Measurements from ENCODE around the gene KDM5D. TPM values are rescaled to one million over a fixed set of nuclear protein-coding genes. Genes with fewer than 3 reads are reported as not detected.

Gene KDM5D
- total RNA-seq, 1 experiment from 2014 or later: not detected

DNA sequence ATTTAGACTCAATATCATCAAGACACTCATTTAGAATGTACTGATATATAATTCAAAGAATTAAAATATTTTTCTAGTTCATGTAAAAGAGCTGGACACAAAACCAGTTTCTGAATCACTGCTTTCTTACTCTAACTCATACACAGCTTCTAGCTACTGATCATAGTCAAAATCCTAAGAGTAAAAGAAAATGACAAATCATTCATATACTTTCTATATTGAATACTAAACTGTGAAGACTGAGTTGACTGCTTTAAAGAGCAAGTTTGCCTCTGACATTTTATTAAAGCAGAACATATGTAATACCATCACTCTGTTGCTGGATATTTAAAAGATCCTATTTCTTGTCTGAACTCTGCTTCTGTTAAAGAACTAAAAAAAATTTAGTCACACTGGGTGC is 2.4 kb downstream of the KDM5D start:
- Histone ChIP-seq H3K36me3 (ENCODE audit: control insufficient read depth, insufficient read depth, low read length) (no peaks in the 10 kb centered on the region), H3K4me1 (no peaks in the 10 kb centered on the region), H3K27me3 (replicated peaks; ENCODE audit: control insufficient read depth, insufficient read depth, low read length) (no peaks in the 10 kb centered on the region), H3K9me3 (no peaks in the 10 kb centered on the region), H3K4me3 (ENCODE audit: low read depth, low read length) (no peak overlapping the region)
- POLR2A ChIA-PET: no interaction called here
- TF ChIP-seq, protein P1, sequence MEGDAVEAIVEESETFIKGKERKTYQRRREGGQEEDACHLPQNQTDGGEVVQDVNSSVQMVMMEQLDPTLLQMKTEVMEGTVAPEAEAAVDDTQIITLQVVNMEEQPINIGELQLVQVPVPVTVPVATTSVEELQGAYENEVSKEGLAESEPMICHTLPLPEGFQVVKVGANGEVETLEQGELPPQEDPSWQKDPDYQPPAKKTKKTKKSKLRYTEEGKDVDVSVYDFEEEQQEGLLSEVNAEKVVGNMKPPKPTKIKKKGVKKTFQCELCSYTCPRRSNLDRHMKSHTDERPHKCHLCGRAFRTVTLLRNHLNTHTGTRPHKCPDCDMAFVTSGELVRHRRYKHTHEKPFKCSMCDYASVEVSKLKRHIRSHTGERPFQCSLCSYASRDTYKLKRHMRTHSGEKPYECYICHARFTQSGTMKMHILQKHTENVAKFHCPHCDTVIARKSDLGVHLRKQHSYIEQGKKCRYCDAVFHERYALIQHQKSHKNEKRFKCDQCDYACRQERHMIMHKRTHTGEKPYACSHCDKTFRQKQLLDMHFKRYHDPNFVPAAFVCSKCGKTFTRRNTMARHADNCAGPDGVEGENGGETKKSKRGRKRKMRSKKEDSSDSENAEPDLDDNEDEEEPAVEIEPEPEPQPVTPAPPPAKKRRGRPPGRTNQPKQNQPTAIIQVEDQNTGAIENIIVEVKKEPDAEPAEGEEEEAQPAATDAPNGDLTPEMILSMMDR (IDR thresholded peaks at IDR 0.05; ENCODE audit: insufficient read depth in 1 of 2, low read depth in 1 of 2, low read length in 1 of 2, severe bottlenecking in 1 of 2, unreplicated experiment in 1 of 2): no peak
- CTCF ChIA-PET: no interaction called here
- Mint-ChIP-seq H3K9me3 (ENCODE audit: unreplicated experiment) (no peaks in the 10 kb centered on the region), H3K27me3 (ENCODE audit: insufficient read depth, unreplicated experiment) (no peaks in the 10 kb centered on the region), H3K27ac (ENCODE audit: unreplicated experiment) (no peak overlapping the region), H3K36me3 (ENCODE audit: insufficient read depth, unreplicated experiment) (no peaks in the 10 kb centered on the region), H3K4me1 (ENCODE audit: low read depth, unreplicated experiment) (no peaks in the 10 kb centered on the region), H3K4me3 (ENCODE audit: unreplicated experiment) (no peak overlapping the region)
- BruUV-seq (replicated peaks): no TSS peak
- no peak for DNase-seq
- intact Hi-C loops (cut with micrococcal nuclease; ENCODE audit: unreplicated experiment): no loop called here

DNA sequence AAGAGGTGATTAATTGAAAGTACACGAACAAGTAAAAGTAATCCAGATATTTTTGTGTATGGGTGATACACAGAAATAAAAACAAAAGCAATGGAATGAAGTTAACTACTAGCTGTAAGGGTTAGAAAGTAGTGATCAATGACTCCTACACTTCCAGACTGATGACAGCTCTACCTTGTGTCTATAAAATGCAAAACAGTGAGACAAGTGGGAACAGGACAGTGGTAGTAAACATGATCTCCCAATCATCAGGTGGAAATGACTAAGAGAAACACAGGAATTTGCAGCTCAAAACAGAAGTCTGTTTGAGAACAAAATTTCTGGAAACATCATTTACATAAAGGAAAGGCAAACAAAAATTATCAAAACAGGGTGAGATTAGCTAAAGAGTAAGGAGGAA is 10.1 kb downstream of the KDM5D start:
- H3K36me3 ChIP-seq (ENCODE audit: control insufficient read depth, insufficient read depth, low read length): no peaks in the 10 kb centered on the region
- H3K4me3 Mint-ChIP-seq (ENCODE audit: unreplicated experiment): no peak overlapping the region
- no peak for DNase-seq
- H3K27me3 Mint-ChIP-seq (ENCODE audit: insufficient read depth, unreplicated experiment): no peaks in the 10 kb centered on the region
- intact Hi-C loops (cut with micrococcal nuclease; ENCODE audit: unreplicated experiment): no loop called here
- no peaks in the 10 kb centered on the region for H3K4me1 Mint-ChIP-seq (ENCODE audit: low read depth, unreplicated experiment)
- H3K9me3 Mint-ChIP-seq (ENCODE audit: unreplicated experiment): no peaks in the 10 kb centered on the region
- H3K27me3 ChIP-seq (replicated peaks; ENCODE audit: control insufficient read depth, insufficient read depth, low read length): no peaks in the 10 kb centered on the region
- TF ChIP-seq, protein P1 (IDR thresholded peaks at IDR 0.05; ENCODE audit: insufficient read depth in 1 of 2, low read depth in 1 of 2, low read length in 1 of 2, severe bottlenecking in 1 of 2, unreplicated experiment in 1 of 2): no peak
- no peaks in the 10 kb centered on the region for H3K36me3 Mint-ChIP-seq (ENCODE audit: insufficient read depth, unreplicated experiment)
- BruUV-seq (replicated peaks): no TSS peak
- ChIA-PET POLR2A (no interaction called here), CTCF (no interaction called here)
- no peaks in the 10 kb centered on the region for H3K4me1 ChIP-seq
- H3K27ac Mint-ChIP-seq (ENCODE audit: unreplicated experiment): no peak overlapping the region
- H3K9me3 ChIP-seq: no peaks in the 10 kb centered on the region
- no peak overlapping the region for H3K4me3 ChIP-seq (ENCODE audit: low read depth, low read length)

DNA sequence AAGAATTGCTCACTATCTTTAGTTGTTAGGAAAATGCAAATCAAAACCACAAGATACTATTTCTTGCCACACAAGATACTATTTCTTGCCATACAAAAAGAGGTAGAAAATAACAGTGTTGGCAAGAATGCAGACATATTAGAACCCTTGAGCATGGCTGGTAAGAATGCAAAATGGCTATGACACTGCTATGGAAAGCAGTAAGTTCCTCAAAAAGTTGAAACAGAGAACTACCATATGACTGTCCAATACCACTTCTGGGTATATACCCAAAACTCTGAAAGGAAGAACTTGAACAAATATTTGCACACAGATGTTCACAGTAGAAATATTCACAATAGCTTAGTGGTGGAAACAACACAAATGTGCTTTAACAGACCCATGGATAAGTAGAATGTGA is 26.6 kb downstream of the KDM5D start:
- DNase-seq: no peak
- TF ChIP-seq, protein P1 (IDR thresholded peaks at IDR 0.05; ENCODE audit: insufficient read depth in 1 of 2, low read depth in 1 of 2, low read length in 1 of 2, severe bottlenecking in 1 of 2, unreplicated experiment in 1 of 2): no peak
- ChIA-PET POLR2A (no interaction called here), CTCF (no interaction called here)
- H3K4me1 Mint-ChIP-seq (ENCODE audit: low read depth, unreplicated experiment): no peaks in the 10 kb centered on the region
- H3K27ac Mint-ChIP-seq (ENCODE audit: unreplicated experiment): no peak overlapping the region
- H3K4me3 Mint-ChIP-seq (ENCODE audit: unreplicated experiment): no peak overlapping the region
- H3K9me3 Mint-ChIP-seq (ENCODE audit: unreplicated experiment): no peaks in the 10 kb centered on the region
- no peaks in the 10 kb centered on the region for H3K36me3 ChIP-seq (ENCODE audit: control insufficient read depth, insufficient read depth, low read length)
- H3K9me3 ChIP-seq: no peaks in the 10 kb centered on the region
- H3K4me3 ChIP-seq (ENCODE audit: low read depth, low read length): no peak overlapping the region
- no peaks in the 10 kb centered on the region for H3K36me3 Mint-ChIP-seq (ENCODE audit: insufficient read depth, unreplicated experiment)
- no peaks in the 10 kb centered on the region for H3K27me3 ChIP-seq (replicated peaks; ENCODE audit: control insufficient read depth, insufficient read depth, low read length)
- intact Hi-C loops (cut with micrococcal nuclease; ENCODE audit: unreplicated experiment): no loop called here
- no peaks in the 10 kb centered on the region for H3K4me1 ChIP-seq
- no peaks in the 10 kb centered on the region for H3K27me3 Mint-ChIP-seq (ENCODE audit: insufficient read depth, unreplicated experiment)
- BruUV-seq (replicated peaks): no TSS peak
